GM10248 (cell line): ENCODE results near the gene AMOTL1.
"Not testable (repeated sequence)": the region's sequence is repeated elsewhere in the genome, so short reads cannot be mapped to it uniquely, and the experiment has no call there.

Experiments
- CTCF ChIA-PET: fragments of 300-600 bp; sonication (Branson Sonifier 250); formaldehyde crosslinking; extraction: SDS; loops from one replicate; lab custom pipeline; 2021; ENCODE audit warnings: antibody characterized with exemption; lab: Yijun Ruan, JAX
- POLR2A ChIA-PET: fragments of 350-650 bp; sonication (Branson Sonifier 250); formaldehyde crosslinking; extraction: SDS; loops from one replicate; lab custom pipeline; 2020; ENCODE audit warnings: antibody characterized with exemption; lab: Yijun Ruan, JAX
- DNase-seq: peaks from one replicate; pipeline ENCODE4 v3.0.0; 2012; ENCODE audit errors: extremely low spot score
- CTCF ChIP-seq: IDR thresholded peaks from 2 replicates; pipeline ENCODE4 v1.5.1; 2012; ENCODE audit warnings: mild to moderate bottlenecking, low read depth; ENCODE audit errors: extremely low read depth, missing control alignments, control extremely low read depth

Gene AMOTL1

DNA sequence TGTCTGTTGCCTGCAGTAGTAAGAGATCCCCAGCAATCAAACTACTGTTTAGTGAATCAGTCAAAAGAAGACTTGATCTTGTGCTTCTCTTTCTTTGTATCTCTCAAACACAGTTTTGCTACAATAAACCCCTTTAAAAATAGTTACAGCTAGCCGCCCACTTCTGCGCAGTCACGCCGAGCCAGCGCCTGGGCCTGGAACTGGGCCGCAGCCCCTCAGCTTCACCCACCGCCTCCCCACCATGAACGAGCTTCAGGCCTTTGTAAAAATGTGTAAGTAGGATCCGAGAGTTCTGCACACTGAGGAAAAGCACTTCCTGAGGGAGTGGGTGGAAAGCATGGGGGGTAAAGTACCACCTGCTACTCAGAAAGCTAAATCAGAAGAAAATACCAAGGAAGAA, 144.7 kb downstream of the AMOTL1 start:
- ChIA-PET CTCF (interaction anchor here (1.2 kb wide), 1 partner anchor 14 kb away, joined by 5 read pairs; no protein-coding TSS in a partner anchor), POLR2A (no interaction called here)
- no peak for DNase-seq
- TF ChIP-seq CTCF, result no peak

GRCh38 chr11:94913718-94914394, 145.7 kb downstream of the AMOTL1 start:
- POLR2A ChIA-PET, DNase-seq: not testable (repeated sequence)
- CTCF ChIA-PET, result interaction anchor here (1.2 kb wide), 1 partner anchor 13 kb away, joined by 5 read pairs; no protein-coding TSS in a partner anchor

DNA sequence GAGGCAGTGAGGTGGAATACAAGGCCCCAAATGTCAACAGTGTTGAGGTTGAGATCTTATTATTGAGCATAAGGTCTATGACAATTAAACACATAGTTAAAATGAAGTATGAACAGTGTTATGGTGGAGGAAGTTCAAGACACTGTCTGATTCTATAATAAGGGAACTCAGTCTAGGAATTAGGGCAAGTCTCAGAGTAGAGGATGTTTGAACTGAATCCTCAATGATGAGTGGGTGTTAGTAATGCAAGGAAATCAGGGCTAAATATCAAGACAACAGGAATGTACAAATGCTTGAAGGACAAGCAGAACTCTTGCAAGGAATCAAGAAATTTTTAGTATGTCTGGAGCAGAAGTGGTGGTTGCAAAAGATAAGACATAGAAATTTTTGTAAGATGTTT, 152.2 kb downstream of the AMOTL1 start:
- no peak for DNase-seq
- TF ChIP-seq CTCF, result no peak
- CTCF ChIA-PET, result no interaction called here
- POLR2A ChIA-PET, result no interaction called here

DNA sequence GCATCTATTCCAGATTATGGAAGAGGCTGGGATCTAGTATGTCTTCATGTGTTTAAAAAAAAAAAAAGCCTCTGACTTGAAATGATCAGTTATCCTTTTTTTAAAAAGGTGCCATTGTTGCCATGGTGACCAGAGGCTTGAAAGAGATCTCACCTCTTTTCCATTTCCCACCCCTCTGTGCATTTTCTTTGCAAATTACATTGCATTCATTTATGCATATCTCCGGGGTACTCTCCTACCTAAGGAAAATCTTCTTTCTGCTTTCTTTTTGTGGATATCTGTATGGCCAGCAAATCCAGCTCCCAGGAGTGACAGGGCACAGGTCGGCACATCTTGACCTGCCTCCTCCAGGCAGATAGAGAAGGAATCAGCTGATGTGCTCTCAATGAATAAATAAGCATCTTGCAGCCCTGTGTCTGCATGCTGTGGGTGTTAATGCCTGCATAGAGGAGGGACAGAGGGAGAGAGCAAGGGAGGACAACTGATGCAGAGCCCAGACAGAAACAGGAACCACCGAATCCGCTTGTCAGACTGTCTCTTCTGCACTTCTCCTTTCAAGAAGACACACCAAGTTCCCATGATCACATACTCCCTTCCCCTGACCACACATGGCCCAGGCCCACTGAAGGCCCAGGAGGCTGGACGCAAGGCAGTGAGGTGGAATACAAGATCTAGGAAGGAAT, 154.3 kb downstream of the AMOTL1 start:
- TF ChIP-seq CTCF, result no peak
- POLR2A ChIA-PET, result no interaction called here
- DNase-seq, result no peak
- CTCF ChIA-PET, result interaction anchor here (1.3 kb wide), 1 partner anchor 24 kb away, joined by 5 read pairs; no protein-coding TSS in a partner anchor

- CTCF ChIA-PET, result interaction anchor here (1.1 kb wide), 1 partner anchor 15 kb away, joined by 3 read pairs; no protein-coding TSS in a partner anchor
- no peak for TF ChIP-seq CTCF
- DNase-seq, result no peak
- POLR2A ChIA-PET, result no interaction called here
These were observed 154.8 kb downstream of the AMOTL1 start for GRCh38 chr11:94923004-94923334.

DNA sequence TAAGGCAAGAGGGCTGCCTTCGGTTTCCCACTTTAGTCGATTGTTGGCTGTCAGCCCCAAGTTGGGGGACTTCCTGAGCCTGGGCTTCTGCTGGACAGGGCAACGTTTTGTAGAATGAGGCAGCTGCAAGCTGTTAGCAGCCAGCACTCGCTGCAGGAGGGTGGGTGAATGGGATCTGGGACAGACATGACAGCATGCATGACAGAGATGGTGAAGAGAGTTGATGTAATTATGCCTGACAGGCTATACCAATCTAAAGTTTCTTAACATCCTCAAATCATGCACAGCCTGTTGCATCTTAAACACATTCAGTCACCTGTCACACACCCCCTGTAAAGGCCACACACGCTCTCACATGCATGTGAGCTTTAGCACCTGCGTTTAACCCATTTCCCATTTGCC, 156.0 kb downstream of the AMOTL1 start:
- ChIA-PET CTCF (interaction anchor here (1.1 to 1.5 kb wide), 2 partner anchors 14 to 26 kb away, joined by 3 to 5 read pairs; no protein-coding TSS in a partner anchor), POLR2A (no interaction called here)
- TF ChIP-seq CTCF, result no peak
- no peak for DNase-seq

DNA sequence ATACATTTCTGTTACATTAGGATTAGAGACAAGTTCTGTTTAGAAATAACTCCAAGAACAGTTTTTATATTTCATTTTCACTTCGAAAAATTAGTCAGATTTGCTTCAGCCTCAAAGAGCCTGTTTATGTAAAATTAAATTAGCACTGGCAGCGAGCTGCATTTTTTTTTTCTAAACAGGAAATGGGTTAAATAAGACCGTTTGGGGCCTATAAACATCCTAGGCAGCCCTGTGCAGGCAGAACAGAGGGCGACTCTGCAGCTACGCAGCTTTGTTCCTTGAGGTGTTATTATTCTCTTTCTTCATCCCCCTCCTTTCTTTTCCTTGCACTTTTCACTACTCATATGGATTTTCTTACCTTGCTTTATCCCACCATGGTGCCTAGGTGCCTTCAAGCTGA, 156.5 kb downstream of the AMOTL1 start:
- CTCF ChIA-PET, result interaction anchor here (1.5 kb wide), 1 partner anchor 27 kb away, joined by 5 read pairs; no protein-coding TSS in a partner anchor
- no peak for TF ChIP-seq CTCF
- POLR2A ChIA-PET, result no interaction called here
- no peak for DNase-seq
